Large intestine (tissue), 12 donors: ENCODE data around the gene HP1BP3. TPM values are rescaled to one million over a fixed set of nuclear protein-coding genes. Genes with fewer than 3 reads are reported as not detected.

Experiments used
- DNase-seq, 2 donors: peaks; one replicate each; pipeline versions ENCODE4 v3.0.0 to v3.0.0-alpha.2; 2013
- H3K27ac ChIP-seq: one replicate; pipeline ENCODE4 v1.5.1; 2013; ENCODE audit warnings: low read length
- H3K27me3 ChIP-seq: 2 replicates; pipeline ENCODE4 v1.6.1; 2013; ENCODE audit warnings: low read length; ENCODE audit not compliant: control insufficient read depth, insufficient read depth
- H3K36me3 ChIP-seq: 2 replicates; pipeline ENCODE4 v1.6.1; 2013; ENCODE audit warnings: low read length; ENCODE audit not compliant: control insufficient read depth, insufficient read depth
- H3K4me1 ChIP-seq: one replicate; pipeline ENCODE4 v1.6.1; 2013; ENCODE audit warnings: low read length; ENCODE audit not compliant: control insufficient read depth, insufficient read depth
- H3K4me3 ChIP-seq: one replicate; pipeline ENCODE4 v1.5.1; 2013; ENCODE audit warnings: low read length
- H3K9me3 ChIP-seq: one replicate; pipeline ENCODE4 v1.6.1; 2013; ENCODE audit warnings: mild to moderate bottlenecking, low read depth, low read length, moderate library complexity; ENCODE audit not compliant: control insufficient read depth
- WGBS: methylation state at CpG from one replicate; pipeline ENCODE4 v1.1.5; 2013; ENCODE audit warnings: low lambda C conversion rate; ENCODE audit not compliant: insufficient coverage; 5-methylcytosine and 5-hydroxymethylcytosine counted together
- long read RNA-seq, 11 donors: transcript quantifications; one replicate each; lab custom pipeline, GENCODE V29; 2026
- polyA plus RNA-seq: library from polyadenylated mRNA; unstranded; fragments of 120-200 nt; gene quantifications from one replicate; pipeline ENCODE4 v1.2.1, GENCODE V29; 2013

Gene HP1BP3
- polyA plus RNA-seq, result 247 TPM
- long read RNA-seq, donor 1, full-length matches to known transcripts, result 7 of 7 reads
- long read RNA-seq, donor 1, partial matches to known transcripts, result 0 of 7 reads
- long read RNA-seq, donor 1, other reads (novel, unspliced or antisense), result 0 of 7 reads
- long read RNA-seq, donor 2, full-length matches to known transcripts, result 12 of 98 reads
- long read RNA-seq, donor 2, partial matches to known transcripts, result 70 of 98 reads
- long read RNA-seq, donor 2, other reads (novel, unspliced or antisense), result 16 of 98 reads
- long read RNA-seq, donor 3, result 0 reads
- long read RNA-seq, donor 4, full-length matches to known transcripts, result 1 of 1 reads
- long read RNA-seq, donor 4, partial matches to known transcripts, result 0 of 1 reads
- long read RNA-seq, donor 4, other reads (novel, unspliced or antisense), result 0 of 1 reads
- long read RNA-seq, donor 5, full-length matches to known transcripts, result 8 of 42 reads
- long read RNA-seq, donor 5, partial matches to known transcripts, result 26 of 42 reads
- long read RNA-seq, donor 5, other reads (novel, unspliced or antisense), result 8 of 42 reads
- long read RNA-seq, donor 6, full-length matches to known transcripts, result 7 of 21 reads
- long read RNA-seq, donor 6, partial matches to known transcripts, result 0 of 21 reads
- long read RNA-seq, donor 6, other reads (novel, unspliced or antisense), result 14 of 21 reads
- long read RNA-seq, donor 7, full-length matches to known transcripts, result 6 of 23 reads
- long read RNA-seq, donor 7, partial matches to known transcripts, result 17 of 23 reads
- long read RNA-seq, donor 7, other reads (novel, unspliced or antisense), result 0 of 23 reads
- long read RNA-seq, donor 8, full-length matches to known transcripts, result 8 of 49 reads
- long read RNA-seq, donor 8, partial matches to known transcripts, result 26 of 49 reads
- long read RNA-seq, donor 8, other reads (novel, unspliced or antisense), result 15 of 49 reads
- long read RNA-seq, donor 9, full-length matches to known transcripts, result 4 of 20 reads
- long read RNA-seq, donor 9, partial matches to known transcripts, result 10 of 20 reads
- long read RNA-seq, donor 9, other reads (novel, unspliced or antisense), result 6 of 20 reads
- long read RNA-seq, donor 10, full-length matches to known transcripts, result 5 of 23 reads
- long read RNA-seq, donor 10, partial matches to known transcripts, result 0 of 23 reads
- long read RNA-seq, donor 10, other reads (novel, unspliced or antisense), result 18 of 23 reads
- long read RNA-seq, donor 11, full-length matches to known transcripts, result 3 of 3 reads
- long read RNA-seq, donor 11, partial matches to known transcripts, result 0 of 3 reads
- long read RNA-seq, donor 11, other reads (novel, unspliced or antisense), result 0 of 3 reads

DNA sequence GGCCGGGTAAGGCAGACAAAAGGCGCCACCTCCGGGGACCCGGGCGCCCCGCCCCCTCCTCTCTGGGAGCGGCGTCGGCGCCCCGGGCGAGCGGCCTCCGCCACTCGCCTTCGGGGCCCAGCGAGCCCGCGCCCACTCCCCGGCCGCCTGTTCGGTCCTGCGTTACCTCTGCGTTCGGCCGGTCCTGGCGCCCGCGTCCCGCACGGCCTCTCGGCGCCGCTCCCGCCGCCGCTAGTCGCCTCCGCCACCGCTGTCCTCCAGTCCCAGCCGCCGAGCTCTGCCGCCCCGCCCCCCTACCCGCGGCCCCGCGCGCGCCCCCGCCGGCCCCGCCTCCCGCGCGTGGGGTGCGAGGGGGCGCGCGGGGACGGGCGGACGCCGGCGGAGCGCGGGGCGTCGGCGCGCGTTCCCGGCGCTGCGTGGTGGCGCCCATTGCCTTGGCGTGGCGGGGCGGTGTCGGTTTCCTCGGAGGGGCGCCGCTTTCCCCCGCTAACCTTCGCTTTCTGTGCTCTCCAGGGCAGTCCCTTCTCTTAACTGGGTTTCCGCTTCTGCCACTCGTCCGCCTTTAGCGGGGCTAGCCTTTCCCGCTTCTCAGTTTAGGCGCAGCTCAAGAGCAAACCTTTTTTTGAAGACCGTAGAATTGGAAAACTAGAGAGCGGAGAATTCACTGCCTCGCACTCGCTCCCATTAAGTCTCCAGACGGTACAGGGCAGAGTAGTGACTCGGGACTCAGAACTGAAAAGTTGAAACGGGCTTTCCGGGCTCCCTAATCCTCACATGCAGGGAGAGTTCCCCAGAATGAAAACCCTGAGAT lies at the start of gene HP1BP3:
Gene HP1BP3, minus strand, starts transcription at position 279 of the 811 bp plus-strand sequence. CDS start 6,867 bp downstream, outside the sequence.
- peak; percentile 63 to 82 for DNase-seq
- Histone ChIP-seq H3K36me3 (no peaks in the 10 kb centered on the region), H3K9me3 (no peaks in the 10 kb centered on the region), H3K27ac (peak within 1 kb of the TSS; percentile 99), H3K27me3 (no peaks in the 10 kb centered on the region), H3K4me1 (peaks cover 6% of the 10 kb centered on the region), H3K4me3 (peak within 1 kb of the TSS; percentile 84)
- WGBS, result no CpG with 5 or more reads among the region's 99 CpGs

- no peak for DNase-seq
- WGBS, result 100% methylated on average over 1 of the region's 4 CpGs
These were observed 49.1 kb upstream of the HP1BP3 start for GRCh38 chr1:20836230-20836629.

GRCh38 chr1:20834780-20835179 lies 47.7 kb upstream of the HP1BP3 start:
- no peaks in the 10 kb centered on the region for H3K4me1 ChIP-seq
- no peaks in the 10 kb centered on the region for H3K27me3 ChIP-seq
- H3K27ac ChIP-seq, result no peak overlapping the region
- peaks cover 7% of the 10 kb centered on the region for H3K36me3 ChIP-seq
- H3K4me3 ChIP-seq, result no peak overlapping the region
- no peak for DNase-seq
- no peaks in the 10 kb centered on the region for H3K9me3 ChIP-seq

More at GRCh38 chr1:20836230-20836629, 49.1 kb upstream of the HP1BP3 start:
- H3K4me3 ChIP-seq, result no peak overlapping the region
- no peak overlapping the region for H3K27ac ChIP-seq
- H3K36me3 ChIP-seq, result peaks cover 15% of the 10 kb centered on the region
- H3K27me3 ChIP-seq, result no peaks in the 10 kb centered on the region
- H3K4me1 ChIP-seq, result no peaks in the 10 kb centered on the region
- no peaks in the 10 kb centered on the region for H3K9me3 ChIP-seq

GRCh38 chr1:20834192-20834591 lies 47.1 kb upstream of the HP1BP3 start:
- no CpG with 5 or more reads among the region's 1 CpG for WGBS
- no peak overlapping the region for H3K27ac ChIP-seq
- no peaks in the 10 kb centered on the region for H3K9me3 ChIP-seq
- H3K36me3 ChIP-seq, result peaks cover 3% of the 10 kb centered on the region
- H3K4me1 ChIP-seq, result no peaks in the 10 kb centered on the region
- no peaks in the 10 kb centered on the region for H3K27me3 ChIP-seq
- H3K4me3 ChIP-seq, result no peak overlapping the region
- no peak for DNase-seq

- Histone ChIP-seq H3K27me3 (no peaks in the 10 kb centered on the region), H3K36me3 (peaks cover 15% of the 10 kb centered on the region), H3K4me3 (no peak overlapping the region), H3K9me3 (no peaks in the 10 kb centered on the region), H3K27ac (no peak overlapping the region), H3K4me1 (no peaks in the 10 kb centered on the region)
- no peak for DNase-seq
- WGBS, result no CpG with 5 or more reads among the region's 2 CpGs
These were observed 43.3 kb upstream of the HP1BP3 start for GRCh38 chr1:20830378-20830777.

- Histone ChIP-seq H3K9me3 (no peaks in the 10 kb centered on the region), H3K27me3 (no peaks in the 10 kb centered on the region), H3K27ac (no peak overlapping the region), H3K4me3 (no peak overlapping the region), H3K4me1 (no peaks in the 10 kb centered on the region), H3K36me3 (peaks cover 15% of the 10 kb centered on the region)
- no peak for DNase-seq
- WGBS, result no CpG with 5 or more reads among the region's 1 CpG
These were observed 42.8 kb upstream of the HP1BP3 start for GRCh38 chr1:20829946-20830345.

DNA sequence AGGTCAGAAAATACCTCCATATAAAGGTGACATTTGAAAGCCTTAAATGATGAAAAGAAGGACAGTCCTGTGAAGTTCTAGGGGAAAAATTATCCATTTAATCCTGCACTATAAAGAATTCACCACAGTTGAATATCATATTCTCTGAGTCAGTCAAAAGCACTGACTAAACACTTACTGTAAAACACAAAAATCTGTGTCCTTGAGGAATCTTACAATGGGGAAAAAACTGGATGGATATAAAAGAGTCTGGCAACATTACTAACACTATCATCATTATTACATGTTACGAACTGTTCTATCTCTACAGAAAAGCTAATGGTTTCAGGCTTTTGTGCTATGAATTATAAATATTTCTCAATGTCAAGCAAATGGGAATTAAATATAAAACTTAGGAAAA lies 42.4 kb upstream of the HP1BP3 start:
- no peak for DNase-seq
- no peak overlapping the region for H3K27ac ChIP-seq
- H3K27me3 ChIP-seq, result no peaks in the 10 kb centered on the region
- no peak overlapping the region for H3K4me3 ChIP-seq
- H3K36me3 ChIP-seq, result peaks cover 17% of the 10 kb centered on the region
- no CpG with 5 or more reads among the region's 1 CpG for WGBS
- H3K9me3 ChIP-seq, result no peaks in the 10 kb centered on the region
- H3K4me1 ChIP-seq, result no peaks in the 10 kb centered on the region

- no peak overlapping the region for H3K27ac ChIP-seq
- no peak for DNase-seq
- no peaks in the 10 kb centered on the region for H3K4me1 ChIP-seq
- no peak overlapping the region for H3K4me3 ChIP-seq
- H3K27me3 ChIP-seq, result no peaks in the 10 kb centered on the region
- H3K36me3 ChIP-seq, result peaks cover 27% of the 10 kb centered on the region
- H3K9me3 ChIP-seq, result no peaks in the 10 kb centered on the region
These were observed 36.7 kb upstream of the HP1BP3 start for GRCh38 chr1:20823845-20824244.

- H3K27me3 ChIP-seq, result no peaks in the 10 kb centered on the region
- peaks cover 27% of the 10 kb centered on the region for H3K36me3 ChIP-seq
- 50% methylated on average over 2 of the region's 2 CpGs for WGBS
- no peak overlapping the region for H3K27ac ChIP-seq
- no peaks in the 10 kb centered on the region for H3K9me3 ChIP-seq
- no peak overlapping the region for H3K4me3 ChIP-seq
- H3K4me1 ChIP-seq, result no peaks in the 10 kb centered on the region
- DNase-seq, result no peak
These were observed 34.4 kb upstream of the HP1BP3 start for GRCh38 chr1:20821466-20821865.
